B cell (primary cell): ENCODE measurements around the gene GRID1. TPM values are rescaled to one million over a fixed set of nuclear protein-coding genes. Genes with fewer than 3 reads are reported as not detected.

Source experiments
- ATAC-seq: fragments of 200-7000 bp; cut with Tn5 transposase; one replicate; pipeline ENCODE4 v1.10.0; 2021; ENCODE audit warnings: low read depth, mild to moderate bottlenecking, moderate number of reproducible peaks, moderate library complexity
- CTCF ChIA-PET: fragments of 350-600 bp; sonication (Branson Sonifier 250); formaldehyde crosslinking; loops from one replicate; lab custom pipeline; 2021; ENCODE audit warnings: antibody characterized with exemption, inconsistent platforms; lab: Charles Lee
- POLR2A ChIA-PET: fragments of 350-600 bp; sonication (Branson Sonifier 250); formaldehyde crosslinking; loops from one replicate; lab custom pipeline; 2021; ENCODE audit warnings: antibody characterized with exemption; lab: Charles Lee
- DNase-seq: peaks from one replicate; pipeline ENCODE4 v3.0.0; 2013
- H2AFZ ChIP-seq: 2 replicates; pipeline ENCODE4 v1.6.1; 2012; ENCODE audit warnings: mild to moderate bottlenecking, low read depth, low read length; ENCODE audit not compliant: insufficient read depth, poor library complexity, severe bottlenecking
- H3K27ac ChIP-seq, 2 donors: 1 replicate in 1 of 2; 2 replicates in 1 of 2; pipeline ENCODE4 v1.5.1; 2012 to 2013; ENCODE audit warnings: low read length in 2 of 2, mild to moderate bottlenecking in 2 of 2, moderate library complexity in 1 of 2
- H3K27me3 ChIP-seq, 4 experiments: fragments of 200-600 bp in 1 of 4; sonication (generic) in 1 of 4; replicated peaks in 1 of 4; 1 replicate in 2 of 4; 2 replicates in 2 of 4; pipeline versions ENCODE4 v1.6.1 to v1.7.0; 2013 to 2016; ENCODE audit warnings: low read length in 3 of 4, mild to moderate bottlenecking in 2 of 4, mixed read lengths in 1 of 4, moderate library complexity in 1 of 4; ENCODE audit not compliant: insufficient read depth in 4 of 4, control insufficient read depth in 3 of 4; ENCODE audit errors: control extremely low read depth in 1 of 4
- H3K36me3 ChIP-seq, 2 experiments: replicated peaks in 1 of 2; 1 replicate in 1 of 2; 2 replicates in 1 of 2; pipeline versions ENCODE4 v1.6.1 to v1.7.1; 2013; ENCODE audit warnings: low read length in 1 of 2; ENCODE audit not compliant: insufficient read depth in 2 of 2, control insufficient read depth in 1 of 2; ENCODE audit errors: control extremely low read depth in 1 of 2, extremely low read depth in 1 of 2
- H3K4me1 ChIP-seq, 2 donors: fragments of 200-600 bp in 1 of 2; sonication (generic) in 1 of 2; 1 replicate in 1 of 2; 2 replicates in 1 of 2; pipeline versions ENCODE4 v1.5.1 to v1.6.1; 2013 to 2017; ENCODE audit warnings: low read length in 2 of 2; ENCODE audit not compliant: control insufficient read depth in 2 of 2, insufficient read depth in 2 of 2
- H3K4me2 ChIP-seq: replicated peaks from 2 replicates; pipeline ENCODE3; 2012; ENCODE audit warnings: mild to moderate bottlenecking, low read depth, low read length; ENCODE audit not compliant: poor library complexity, severe bottlenecking
- H3K4me3 ChIP-seq, 5 experiments: fragments of 200-600 bp in 1 of 5; sonication (generic) in 1 of 5; 1 replicate in 3 of 5; 2 replicates in 2 of 5; pipeline versions ENCODE4 v1.5.1 to v1.7.0; 2011 to 2016; ENCODE audit warnings: low read length in 4 of 5, mild to moderate bottlenecking in 4 of 5, low read depth in 2 of 5, control low read depth in 1 of 5, moderate library complexity in 1 of 5; ENCODE audit not compliant: insufficient read depth in 1 of 5; ENCODE audit errors: control extremely low read depth in 1 of 5, extremely low read depth in 1 of 5
- H3K79me2 ChIP-seq: fragments of 200-600 bp; sonication (generic); one replicate; pipeline ENCODE4 v1.6.0; 2016; ENCODE audit warnings: low read length; ENCODE audit not compliant: control insufficient read depth, insufficient read depth
- H3K9ac ChIP-seq: fragments of 200-600 bp; sonication (generic); 2 replicates; pipeline ENCODE4 v1.6.1; 2017; ENCODE audit warnings: mild to moderate bottlenecking, low read length, moderate library complexity
- H3K9me3 ChIP-seq, 3 donors: one replicate each; pipeline versions ENCODE4 v1.6.1 to v1.7.1; 2013; ENCODE audit warnings: low read length in 2 of 3; ENCODE audit not compliant: control insufficient read depth in 2 of 3, insufficient read depth in 1 of 3; ENCODE audit errors: control extremely low read depth in 1 of 3
- H4K20me1 ChIP-seq: 2 replicates; pipeline ENCODE4 v1.6.0; 2012; ENCODE audit warnings: mild to moderate bottlenecking, low read length; ENCODE audit not compliant: insufficient read depth, control insufficient read depth, poor library complexity, severe bottlenecking
- H3K27ac Mint-ChIP-seq: one replicate; pipeline ENCODE4 v1.8.0; 2021; ENCODE audit warnings: mixed read lengths
- H3K27me3 Mint-ChIP-seq: one replicate; pipeline ENCODE4 v1.8.0; 2021; ENCODE audit warnings: mixed read lengths
- H3K4me1 Mint-ChIP-seq: one replicate; pipeline ENCODE4 v1.8.0; 2021; ENCODE audit warnings: mixed read lengths
- H3K4me3 Mint-ChIP-seq: one replicate; pipeline ENCODE4 v1.8.0; 2021; ENCODE audit warnings: mixed read lengths
- H3K9me3 Mint-ChIP-seq: one replicate; pipeline ENCODE4 v1.8.0; 2022; ENCODE audit warnings: mixed read lengths; ENCODE audit not compliant: insufficient read depth
- CTCF ChIP-seq: fragments of 200-600 bp; IDR thresholded peaks from one replicate; pipeline ENCODE4 v1.8.0; 2022; ENCODE audit warnings: antibody characterized with exemption, mild to moderate bottlenecking
- EZH2 ChIP-seq: IDR thresholded peaks from 2 replicates; pipeline ENCODE4 v1.6.1; 2012; ENCODE audit warnings: borderline replicate concordance, low read depth, mild to moderate bottlenecking, moderate library complexity, low read length; ENCODE audit not compliant: insufficient read depth, poor library complexity, severe bottlenecking
- WGBS: methylation state at CpG from one replicate; pipeline ENCODE4 v1.1.5; 2013; ENCODE audit warnings: missing lambda C conversion rate; ENCODE audit not compliant: insufficient coverage; 5-methylcytosine and 5-hydroxymethylcytosine counted together
- intact Hi-C: fragments of 100-400 bp; cut with micrococcal nuclease; formaldehyde crosslinking; loops from one replicate; pipeline ENCODE4 v1.10.0; 2022
- polyA plus RNA-seq: library from polyadenylated mRNA; depleted of rRNA; stranded (reverse); fragments of >200 nt; gene quantifications from 2 replicates; pipeline ENCODE4 v1.2.3, GENCODE V29; 2012
- total RNA-seq, 2 donors: library from RNA; stranded (reverse); fragments of 120-200 nt in 1 of 2; gene quantifications; 1 replicate in 1 of 2; 2 replicates in 1 of 2; pipeline versions ENCODE4 v1.2.3 to v1.2.4, GENCODE V29; 2013 to 2022

Gene GRID1
- total and polyA plus RNA-seq, 2 donors (not counting 1 experiment from before 2014, with no cell fraction given) = not detected

GRCh38 chr10:86362586-86363183 is 3.9 kb downstream of the GRID1 start:
- POLR2A ChIA-PET = no interaction called here
- no peak overlapping the region for H3K27ac ChIP-seq
- peaks cover 27 to 31% of the 10 kb centered on the region in 2 donors for H3K4me1 ChIP-seq
- no peak for TF ChIP-seq EZH2
- TF ChIP-seq CTCF = no peak
- H3K79me2 ChIP-seq = no peaks in the 10 kb centered on the region
- H3K4me1 Mint-ChIP-seq = peaks cover 27% of the 10 kb centered on the region
- DNase-seq = no peak
- no peaks in the 10 kb centered on the region for H3K9me3 ChIP-seq
- CTCF ChIA-PET = interaction anchor here (1.3 kb wide), 1 partner anchor 38 kb away, joined by 4 read pairs; no protein-coding TSS in a partner anchor
- peaks cover 37% of the 10 kb centered on the region for H3K27me3 Mint-ChIP-seq
- H3K27ac Mint-ChIP-seq = no peak overlapping the region
- intact Hi-C loops = no loop called here
- H4K20me1 ChIP-seq = no peaks in the 10 kb centered on the region
- no peaks in the 10 kb centered on the region for H3K9me3 Mint-ChIP-seq
- no peak overlapping the region for H3K4me3 ChIP-seq
- peak overlapping the region; percentile 48 for H3K4me2 ChIP-seq
- H3K9ac ChIP-seq = no peak overlapping the region
- no peak overlapping the region for H2AFZ ChIP-seq
- no peak overlapping the region for H3K4me3 Mint-ChIP-seq
- H3K36me3 ChIP-seq = no peaks in the 10 kb centered on the region
- H3K27me3 ChIP-seq = peaks cover 0 to 45% (median 16%) of the 10 kb centered on the region in 4 experiments
- no peak for ATAC-seq
- WGBS = 47% methylated on average over 15 of the region's 15 CpGs

GRCh38 chr10:86362129-86362527 is 4.5 kb downstream of the GRID1 start:
- TF ChIP-seq EZH2 (no peak), CTCF (no peak)
- Mint-ChIP-seq H3K9me3 (no peaks in the 10 kb centered on the region), H3K27me3 (peaks cover 33% of the 10 kb centered on the region), H3K27ac (no peak overlapping the region), H3K4me3 (no peak overlapping the region), H3K4me1 (peaks cover 25% of the 10 kb centered on the region)
- POLR2A ChIA-PET = no interaction called here
- H2AFZ ChIP-seq = no peak overlapping the region
- H3K9ac ChIP-seq = no peak overlapping the region
- ATAC-seq (no peak), DNase-seq (no peak)
- 88% methylated on average over 1 of the region's 2 CpGs for WGBS
- no peak overlapping the region for H3K4me3 ChIP-seq
- no peaks in the 10 kb centered on the region for H3K79me2 ChIP-seq
- peaks cover 0 to 39% (median 13%) of the 10 kb centered on the region in 4 experiments for H3K27me3 ChIP-seq
- H4K20me1 ChIP-seq = no peaks in the 10 kb centered on the region
- CTCF ChIA-PET = interaction anchor here (1.3 to 2.2 kb wide), 2 partner anchors 12 to 38 kb away, joined by 4 to 6 read pairs; no protein-coding TSS in a partner anchor
- peaks cover 22 to 25% of the 10 kb centered on the region in 2 donors for H3K4me1 ChIP-seq
- H3K4me2 ChIP-seq = no peak overlapping the region
- H3K36me3 ChIP-seq = no peaks in the 10 kb centered on the region
- no peaks in the 10 kb centered on the region for H3K9me3 ChIP-seq
- no peak overlapping the region for H3K27ac ChIP-seq
- intact Hi-C loops = no loop called here
